ENCODE data around the gene ADAMTS2.
"Not testable (repeated sequence)": the region's sequence is repeated elsewhere in the genome, so short reads cannot be mapped to it uniquely, and the experiment has no call there.

The ADAMTS2 gene

GRCh38 chr5:179229331-179229831 lies 115.9 kb downstream of the ADAMTS2 start:
- DNase-seq, result no peak

GRCh38 chr5:179228341-179229121 lies 116.7 kb downstream of the ADAMTS2 start:
- DNase-seq, result no peak

GRCh38 chr5:179227580-179228311 lies 117.5 kb downstream of the ADAMTS2 start:
- no peak for DNase-seq

GRCh38 chr5:179227229-179227579 lies 118.1 kb downstream of the ADAMTS2 start:
- DNase-seq, result no peak

GRCh38 chr5:179226696-179227095 lies 118.6 kb downstream of the ADAMTS2 start:
- DNase-seq, result no peak

- no peak for DNase-seq
Observed at GRCh38 chr5:179225387-179225786, 119.9 kb downstream of the ADAMTS2 start.

- DNase-seq, result no peak
Observed at GRCh38 chr5:179224741-179225140, 120.5 kb downstream of the ADAMTS2 start.

- no peak for DNase-seq
Observed at GRCh38 chr5:179223961-179224360, 121.3 kb downstream of the ADAMTS2 start.

GRCh38 chr5:179223528-179223927 lies 121.7 kb downstream of the ADAMTS2 start:
- no peak for DNase-seq

GRCh38 chr5:179222246-179223017 lies 122.8 kb downstream of the ADAMTS2 start:
- no peak for DNase-seq

- no peak for DNase-seq
Observed at GRCh38 chr5:179221877-179222220, 123.4 kb downstream of the ADAMTS2 start.

- DNase-seq, result no peak
Observed at GRCh38 chr5:179221196-179221876, 123.9 kb downstream of the ADAMTS2 start.

GRCh38 chr5:179220716-179221115 lies 124.5 kb downstream of the ADAMTS2 start:
- DNase-seq, result no peak

GRCh38 chr5:179219661-179220620 lies 125.3 kb downstream of the ADAMTS2 start:
- no peak for DNase-seq

- DNase-seq, result no peak
Observed at GRCh38 chr5:179218943-179219330, 126.3 kb downstream of the ADAMTS2 start.

- no peak for DNase-seq
Observed at GRCh38 chr5:179217956-179218942, 127.0 kb downstream of the ADAMTS2 start.

- DNase-seq, result no peak
Observed at GRCh38 chr5:179217356-179217755, 127.9 kb downstream of the ADAMTS2 start.

GRCh38 chr5:179216381-179216780 lies 128.9 kb downstream of the ADAMTS2 start:
- not testable (repeated sequence) for DNase-seq

GRCh38 chr5:179215576-179215975 lies 129.7 kb downstream of the ADAMTS2 start:
- no peak for DNase-seq

GRCh38 chr5:179214678-179215077 lies 130.6 kb downstream of the ADAMTS2 start:
- no peak for DNase-seq
